HCT116 (cell line): ENCODE results near the gene PPP2R5D.

ENCODE experiments used
- CBX3 ChIP-seq: IDR thresholded peaks from 2 replicates; pipeline ENCODE4 v1.6.1; 2012; ENCODE audit warnings: low read depth
- CEBPB ChIP-seq: IDR thresholded peaks from 2 replicates; pipeline ENCODE4 v1.6.1; 2012; ENCODE audit warnings: low read depth
- CTCF ChIP-seq, 3 experiments: fragments of 200-600 bp in 1 of 3; sonication (generic) in 1 of 3; IDR thresholded peaks in 2 of 3; conservative IDR thresholded peaks in 1 of 3; 2 replicates each; pipeline ENCODE4 v1.5.1; 2012 to 2017; ENCODE audit warnings: low read depth in 2 of 3, low read length in 2 of 3, antibody characterized with exemption in 1 of 3, borderline replicate concordance in 1 of 3, control low read depth in 1 of 3, mild to moderate bottlenecking in 1 of 3, mixed read lengths in 1 of 3, mixed run types in 1 of 3, moderate library complexity in 1 of 3; ENCODE audit not compliant: insufficient read depth in 1 of 3
- EGR1 ChIP-seq: IDR thresholded peaks from 2 replicates; pipeline ENCODE4 v1.6.1; 2012; ENCODE audit warnings: low read depth
- ELF1 ChIP-seq: IDR thresholded peaks from 2 replicates; pipeline ENCODE4 v1.6.1; 2012; ENCODE audit warnings: low read depth, borderline replicate concordance
- EZH2 ChIP-seq: fragments of 200-600 bp; sonication (generic); IDR thresholded peaks from 2 replicates; pipeline ENCODE4 v1.6.1; 2017; ENCODE audit warnings: antibody characterized with exemption, mixed run types
- EZH2phosphoT487 ChIP-seq: fragments of 200-600 bp; IDR thresholded peaks from 2 replicates; pipeline ENCODE4 v1.6.1; 2018; ENCODE audit warnings: antibody characterized with exemption, borderline replicate concordance
- JUND ChIP-seq: IDR thresholded peaks from 2 replicates; pipeline ENCODE4 v1.6.1; 2012
- POLR2A ChIP-seq: IDR thresholded peaks from 2 replicates; pipeline ENCODE4 v1.7.0; 2011; ENCODE audit warnings: borderline replicate concordance; ENCODE audit not compliant: insufficient read depth, insufficient read length; ENCODE audit errors: extremely low read depth
- RAD21 ChIP-seq: IDR thresholded peaks from 2 replicates; pipeline ENCODE4 v1.6.1; 2012; ENCODE audit warnings: low read depth, mild to moderate bottlenecking
- REST ChIP-seq: IDR thresholded peaks from 2 replicates; pipeline ENCODE4 v1.6.1; 2012; ENCODE audit warnings: low read depth
- YY1 ChIP-seq: IDR thresholded peaks from 2 replicates; pipeline ENCODE4 v1.6.1; 2011; ENCODE audit warnings: low read length, low read depth, moderate library complexity, mild to moderate bottlenecking; ENCODE audit not compliant: insufficient replicate concordance; ENCODE audit errors: extremely low read depth
- ZNF274 ChIP-seq: fragments of 200-500 bp; sonication (Bioruptor generic); IDR thresholded peaks from 2 replicates; pipeline ENCODE4 v1.6.1; 2014; ENCODE audit warnings: mild to moderate bottlenecking, low read depth, low read length, inconsistent platforms

GRCh38 chr6:42984001-42984923 lies at the start of gene PPP2R5D:
- peak; percentile 85 for TF ChIP-seq POLR2A
- TF ChIP-seq RAD21, result no peak
- no peak for TF ChIP-seq CTCF (IDR thresholded peaks at IDR 0.05 in 2 of 3, conservative IDR thresholded peaks at IDR 0.05 in 1 of 3; ENCODE audit: borderline replicate concordance in 1 of 3, insufficient read depth in 1 of 3, low read depth in 2 of 3, low read length in 2 of 3)
- TF ChIP-seq EZH2phosphoT487, result no peak
- TF ChIP-seq CBX3, result no peak
- TF ChIP-seq REST, result no peak
- TF ChIP-seq ELF1, result no peak
- TF ChIP-seq CEBPB, result no peak
- no peak for TF ChIP-seq EZH2
- no peak for TF ChIP-seq YY1
- TF ChIP-seq JUND, result no peak
- peak; percentile 79 for TF ChIP-seq EGR1
- TF ChIP-seq ZNF274, result no peak
